CD14-positive monocyte (primary cell): ENCODE results near the gene LAMC1. TPM values are rescaled to one million over a fixed set of nuclear protein-coding genes. Genes with fewer than 3 reads are reported as not detected.

Experiments used
- DNase-seq, 3 donors: peaks; one replicate each; pipeline ENCODE4 v3.0.0-alpha.2; 2011 to 2022
- H2AFZ ChIP-seq: 2 replicates; pipeline ENCODE4 v1.6.0; 2012; ENCODE audit warnings: mild to moderate bottlenecking, low read depth, low read length, inconsistent platforms; ENCODE audit not compliant: insufficient read depth, poor library complexity, severe bottlenecking
- H3K27ac ChIP-seq, 2 donors: 1 replicate in 1 of 2; 2 replicates in 1 of 2; pipeline ENCODE4 v1.5.1; 2012 to 2013; ENCODE audit warnings: low read length in 2 of 2, control low read depth in 1 of 2, inconsistent platforms in 1 of 2, low read depth in 1 of 2, mild to moderate bottlenecking in 1 of 2
- H3K27me3 ChIP-seq, 2 donors: one replicate each; pipeline versions ENCODE4 v1.6.0 to v1.6.1; 2011 to 2013; ENCODE audit warnings: low read length in 2 of 2; ENCODE audit not compliant: control insufficient read depth in 2 of 2, insufficient read depth in 2 of 2
- H3K36me3 ChIP-seq, 2 donors: replicated peaks in 1 of 2; 1 replicate in 1 of 2; 2 replicates in 1 of 2; pipeline versions ENCODE4 v1.5.1 to v1.6.1; 2012 to 2013; ENCODE audit warnings: low read length in 2 of 2, control low read depth in 1 of 2, inconsistent platforms in 1 of 2, mild to moderate bottlenecking in 1 of 2; ENCODE audit not compliant: insufficient read depth in 2 of 2, control insufficient read depth in 1 of 2
- H3K4me1 ChIP-seq, 2 donors: 1 replicate in 1 of 2; 2 replicates in 1 of 2; pipeline versions ENCODE4 v1.5.1 to v1.6.1; 2012 to 2013; ENCODE audit warnings: low read length in 2 of 2, control low read depth in 1 of 2, inconsistent platforms in 1 of 2, mild to moderate bottlenecking in 1 of 2, moderate library complexity in 1 of 2; ENCODE audit not compliant: insufficient read depth in 2 of 2, control insufficient read depth in 1 of 2
- H3K4me2 ChIP-seq: replicated peaks from 2 replicates; pipeline ENCODE3; 2012; ENCODE audit warnings: low read length, moderate library complexity, mild to moderate bottlenecking; ENCODE audit not compliant: poor library complexity, severe bottlenecking; ENCODE audit errors: extremely low read depth
- H3K4me3 ChIP-seq, 3 experiments: fragments of 200-600 bp in 1 of 3; sonication (generic) in 1 of 3; replicated peaks in 1 of 3; 1 replicate in 2 of 3; 2 replicates in 1 of 3; pipeline ENCODE4 v1.5.1; 2011 to 2013; ENCODE audit warnings: low read length in 3 of 3, mild to moderate bottlenecking in 3 of 3, control low read depth in 2 of 3, low read depth in 2 of 3, inconsistent platforms in 1 of 3, moderate library complexity in 1 of 3
- H3K79me2 ChIP-seq: 2 replicates; pipeline ENCODE4 v1.6.0; 2012; ENCODE audit warnings: mild to moderate bottlenecking, control low read depth, inconsistent platforms, low read length, moderate library complexity; ENCODE audit not compliant: insufficient read depth
- H3K9ac ChIP-seq: 2 replicates; pipeline ENCODE4 v1.6.0; 2017; ENCODE audit warnings: low read length, mild to moderate bottlenecking; ENCODE audit not compliant: insufficient read depth, poor library complexity, severe bottlenecking
- H3K9me3 ChIP-seq, 2 donors: replicated peaks in 1 of 2; 1 replicate in 1 of 2; 2 replicates in 1 of 2; pipeline versions ENCODE4 v1.5.1 to v1.6.1; 2012 to 2013; ENCODE audit warnings: low read length in 2 of 2, control low read depth in 1 of 2; ENCODE audit not compliant: control insufficient read depth in 1 of 2, insufficient read depth in 1 of 2
- H4K20me1 ChIP-seq: 2 replicates; pipeline ENCODE4 v1.6.0; 2012; ENCODE audit warnings: mild to moderate bottlenecking, low read length, control low read depth, moderate library complexity; ENCODE audit not compliant: insufficient read depth
- H3K27ac Mint-ChIP-seq, 7 donors: one replicate each; pipeline ENCODE4 v1.8.0; 2020; ENCODE audit warnings: mild to moderate bottlenecking in 7 of 7, mixed read lengths in 7 of 7, moderate library complexity in 6 of 7, inconsistent platforms in 2 of 7
- H3K27me3 Mint-ChIP-seq, 3 donors: one replicate each; pipeline ENCODE4 v1.8.0; 2021 to 2022; ENCODE audit warnings: low read depth in 3 of 3, mild to moderate bottlenecking in 3 of 3, mixed read lengths in 3 of 3, moderate library complexity in 3 of 3, inconsistent platforms in 1 of 3
- H3K36me3 Mint-ChIP-seq, 2 donors: one replicate each; pipeline ENCODE4 v1.8.0; 2020; ENCODE audit warnings: mixed read lengths in 2 of 2, inconsistent platforms in 1 of 2, mild to moderate bottlenecking in 1 of 2
- H3K4me1 Mint-ChIP-seq: one replicate; pipeline ENCODE4 v1.8.0; 2020; ENCODE audit warnings: mild to moderate bottlenecking, mixed read lengths
- H3K4me3 Mint-ChIP-seq, 2 donors: one replicate each; pipeline ENCODE4 v1.8.0; 2020; ENCODE audit warnings: mild to moderate bottlenecking in 2 of 2, mixed read lengths in 2 of 2, moderate library complexity in 1 of 2
- H3K9me3 Mint-ChIP-seq, 7 donors: one replicate each; pipeline ENCODE4 v1.8.0; 2020 to 2022; ENCODE audit warnings: mixed read lengths in 7 of 7, mild to moderate bottlenecking in 6 of 7, moderate library complexity in 6 of 7, inconsistent platforms in 2 of 7
- CTCF ChIP-seq: fragments of 200-600 bp; IDR thresholded peaks from one replicate; pipeline ENCODE4 v1.8.0; 2022; ENCODE audit warnings: antibody characterized with exemption, mild to moderate bottlenecking
- WGBS: methylation state at CpG from one replicate; pipeline ENCODE4 v1.1.5; 2013; ENCODE audit warnings: missing lambda C conversion rate; ENCODE audit not compliant: insufficient coverage; 5-methylcytosine and 5-hydroxymethylcytosine counted together
- intact Hi-C, 2 donors: fragments of 100-400 bp; cut with micrococcal nuclease; formaldehyde crosslinking; loops; one replicate each; pipeline versions ENCODE4 v1.15.0 to v1.15.1; 2023
- polyA plus RNA-seq, 3 donors: library from polyadenylated mRNA; depleted of rRNA in 1 of 3; unstranded in 2 of 3; stranded (reverse) in 1 of 3; fragments of 300-500 nt in 2 of 3; fragments of >200 nt in 1 of 3; fragmentation: Illumina TruSeq in 2 of 3; gene quantifications; 1 replicate in 2 of 3; 2 replicates in 1 of 3; pipeline ENCODE4 v1.2.3, GENCODE V29; 2012 to 2021

LAMC1 gene
- polyA plus RNA-seq, 3 donors = 0.34 to 1.7 (median 0.95) TPM

GRCh38 chr1:183029591-183030000 lies 6.4 kb downstream of the LAMC1 start:
- no peaks in the 10 kb centered on the region for H3K36me3 ChIP-seq
- DNase-seq = no peak
- intact Hi-C loops = no loop called here
- H4K20me1 ChIP-seq = no peaks in the 10 kb centered on the region
- H3K9ac ChIP-seq = no peak overlapping the region
- Mint-ChIP-seq H3K27ac (no peak overlapping the region), H3K27me3 (peaks cover 15 to 31% (median 21%) of the 10 kb centered on the region in 3 donors), H3K36me3 (no peaks in the 10 kb centered on the region), H3K4me1 (peaks cover 8% of the 10 kb centered on the region), H3K9me3 (no peaks in the 10 kb centered on the region), H3K4me3 (no peak overlapping the region)
- H3K9me3 ChIP-seq = no peaks in the 10 kb centered on the region
- no peak for TF ChIP-seq CTCF
- H3K27me3 ChIP-seq = peaks cover 9 to 29% of the 10 kb centered on the region in 2 donors
- H3K27ac ChIP-seq = no peak overlapping the region
- no peak overlapping the region for H2AFZ ChIP-seq
- WGBS = no CpG with 5 or more reads among the region's 3 CpGs
- H3K4me2 ChIP-seq = no peak overlapping the region
- no peak overlapping the region for H3K4me3 ChIP-seq
- H3K79me2 ChIP-seq = no peaks in the 10 kb centered on the region
- peaks cover under 1 to 11% of the 10 kb centered on the region in 2 donors for H3K4me1 ChIP-seq

- WGBS = no CpG with 5 or more reads among the region's 1 CpG
- Histone ChIP-seq H3K9ac (no peak overlapping the region), H3K4me3 (no peak overlapping the region), H3K9me3 (no peaks in the 10 kb centered on the region), H3K27ac (no peak overlapping the region), H3K79me2 (no peaks in the 10 kb centered on the region), H3K27me3 (peaks cover 5 to 24% of the 10 kb centered on the region in 2 donors), H3K4me2 (no peak overlapping the region), H2AFZ (no peak overlapping the region), H3K36me3 (no peaks in the 10 kb centered on the region), H3K4me1 (peaks cover 0 to 7% of the 10 kb centered on the region in 2 donors), H4K20me1 (no peaks in the 10 kb centered on the region)
- H3K27me3 Mint-ChIP-seq = peaks cover 10 to 27% (median 17%) of the 10 kb centered on the region in 3 donors
- H3K4me3 Mint-ChIP-seq = no peak overlapping the region
- peaks cover 5% of the 10 kb centered on the region for H3K4me1 Mint-ChIP-seq
- peak in 1 of 3 donors; percentile 3 for DNase-seq
- no peak for TF ChIP-seq CTCF
- H3K36me3 Mint-ChIP-seq = no peaks in the 10 kb centered on the region
- intact Hi-C loops = no loop called here
- H3K9me3 Mint-ChIP-seq = no peaks in the 10 kb centered on the region
- H3K27ac Mint-ChIP-seq = no peak overlapping the region
Measured at GRCh38 chr1:183030053-183030452, 6.8 kb downstream of the LAMC1 start.
